Upper lobe of left lung (tissue), 4 donors: ENCODE results near the gene GTPBP10.

Experiments used
- EP300 ChIP-seq, 4 donors: sonication (generic); formaldehyde crosslinking; IDR thresholded peaks; one replicate each; pipeline ENCODE4 v1.5.1; 2017; ENCODE audit warnings: antibody characterized with exemption in 4 of 4, control low read depth in 2 of 4
- POLR2AphosphoS5 ChIP-seq, 2 donors: sonication (generic); formaldehyde crosslinking; IDR thresholded peaks; one replicate each; pipeline ENCODE4 v1.5.1; 2017; ENCODE audit warnings: antibody characterized with exemption in 2 of 2
- TF ChIP-seq, protein P1 (sequence below), 6 experiments: fragments of 450-650 bp in 4 of 6; fragments of 200-600 bp in 2 of 6; sonication (generic) in 2 of 6; IDR thresholded peaks; one replicate each; pipeline ENCODE4 v1.5.1; 2016 to 2019; ENCODE audit warnings: antibody characterized with exemption in 6 of 6

DNA sequence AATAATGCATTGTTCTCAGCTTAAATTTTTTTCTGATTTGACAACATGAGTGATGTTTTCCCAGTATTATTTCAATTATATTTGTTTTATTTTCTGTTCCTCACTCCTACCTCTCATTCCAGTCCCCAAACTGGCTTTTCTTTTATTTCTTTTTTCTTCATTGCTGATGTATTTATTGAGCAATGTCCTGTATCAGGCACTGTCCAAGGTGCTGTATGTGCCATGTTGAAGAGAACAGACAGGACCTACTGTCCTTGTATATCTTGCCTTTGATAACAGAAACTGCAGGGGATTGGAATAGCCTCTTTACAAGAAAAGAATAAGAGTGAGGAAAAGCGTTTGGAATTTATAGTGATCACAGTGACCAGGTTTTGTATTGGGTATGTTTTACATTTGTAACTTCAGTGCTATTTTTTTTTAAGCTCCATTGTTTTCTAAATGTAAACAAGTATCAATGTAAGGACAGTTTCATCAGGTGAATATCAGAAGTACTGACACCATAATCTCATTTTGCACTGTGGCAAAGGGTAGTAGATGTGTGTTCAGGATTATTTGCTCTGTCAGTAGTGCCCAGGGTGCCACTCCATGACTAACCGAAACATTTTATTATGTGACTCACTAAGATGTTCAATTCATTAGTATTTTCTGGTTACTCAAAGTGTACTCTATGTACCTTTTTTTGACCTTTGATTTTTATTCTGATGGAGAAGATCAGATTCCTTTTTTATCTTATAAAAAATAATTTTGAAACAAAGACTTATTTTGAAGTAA lies 41.1 kb downstream of the GTPBP10 start:
- TF ChIP-seq POLR2AphosphoS5 (IDR thresholded peaks at IDR 0.05) (no peak), EP300 (IDR thresholded peaks at IDR 0.05) (no peak)
- TF ChIP-seq, protein P1, sequence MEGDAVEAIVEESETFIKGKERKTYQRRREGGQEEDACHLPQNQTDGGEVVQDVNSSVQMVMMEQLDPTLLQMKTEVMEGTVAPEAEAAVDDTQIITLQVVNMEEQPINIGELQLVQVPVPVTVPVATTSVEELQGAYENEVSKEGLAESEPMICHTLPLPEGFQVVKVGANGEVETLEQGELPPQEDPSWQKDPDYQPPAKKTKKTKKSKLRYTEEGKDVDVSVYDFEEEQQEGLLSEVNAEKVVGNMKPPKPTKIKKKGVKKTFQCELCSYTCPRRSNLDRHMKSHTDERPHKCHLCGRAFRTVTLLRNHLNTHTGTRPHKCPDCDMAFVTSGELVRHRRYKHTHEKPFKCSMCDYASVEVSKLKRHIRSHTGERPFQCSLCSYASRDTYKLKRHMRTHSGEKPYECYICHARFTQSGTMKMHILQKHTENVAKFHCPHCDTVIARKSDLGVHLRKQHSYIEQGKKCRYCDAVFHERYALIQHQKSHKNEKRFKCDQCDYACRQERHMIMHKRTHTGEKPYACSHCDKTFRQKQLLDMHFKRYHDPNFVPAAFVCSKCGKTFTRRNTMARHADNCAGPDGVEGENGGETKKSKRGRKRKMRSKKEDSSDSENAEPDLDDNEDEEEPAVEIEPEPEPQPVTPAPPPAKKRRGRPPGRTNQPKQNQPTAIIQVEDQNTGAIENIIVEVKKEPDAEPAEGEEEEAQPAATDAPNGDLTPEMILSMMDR (IDR thresholded peaks at IDR 0.05), result no peak
